Left renal cortex interstitium (tissue), 4 donors: ENCODE measurements around the gene OTX1. TPM values are rescaled to one million over a fixed set of nuclear protein-coding genes. Genes with fewer than 3 reads are reported as not detected.
"Not testable (repeated sequence)": the region's sequence is repeated elsewhere in the genome, so short reads cannot be mapped to it uniquely, and the experiment has no call there.

Experiments
- DNase-seq, 4 donors: peaks; one replicate each; pipeline ENCODE4 v3.0.0-alpha.2; 2013; ENCODE audit warnings: low read depth in 4 of 4, low spot score in 2 of 4, missing footprints in 1 of 4
- polyA plus RNA-seq, 4 donors: library from polyadenylated mRNA; unstranded; fragments of 120-200 nt; gene quantifications; one replicate each; pipeline ENCODE4 v1.2.1, GENCODE V29; 2013; ENCODE audit not compliant: insufficient read length in 4 of 4

The OTX1 gene
- polyA plus RNA-seq, 4 donors: not detected

DNA sequence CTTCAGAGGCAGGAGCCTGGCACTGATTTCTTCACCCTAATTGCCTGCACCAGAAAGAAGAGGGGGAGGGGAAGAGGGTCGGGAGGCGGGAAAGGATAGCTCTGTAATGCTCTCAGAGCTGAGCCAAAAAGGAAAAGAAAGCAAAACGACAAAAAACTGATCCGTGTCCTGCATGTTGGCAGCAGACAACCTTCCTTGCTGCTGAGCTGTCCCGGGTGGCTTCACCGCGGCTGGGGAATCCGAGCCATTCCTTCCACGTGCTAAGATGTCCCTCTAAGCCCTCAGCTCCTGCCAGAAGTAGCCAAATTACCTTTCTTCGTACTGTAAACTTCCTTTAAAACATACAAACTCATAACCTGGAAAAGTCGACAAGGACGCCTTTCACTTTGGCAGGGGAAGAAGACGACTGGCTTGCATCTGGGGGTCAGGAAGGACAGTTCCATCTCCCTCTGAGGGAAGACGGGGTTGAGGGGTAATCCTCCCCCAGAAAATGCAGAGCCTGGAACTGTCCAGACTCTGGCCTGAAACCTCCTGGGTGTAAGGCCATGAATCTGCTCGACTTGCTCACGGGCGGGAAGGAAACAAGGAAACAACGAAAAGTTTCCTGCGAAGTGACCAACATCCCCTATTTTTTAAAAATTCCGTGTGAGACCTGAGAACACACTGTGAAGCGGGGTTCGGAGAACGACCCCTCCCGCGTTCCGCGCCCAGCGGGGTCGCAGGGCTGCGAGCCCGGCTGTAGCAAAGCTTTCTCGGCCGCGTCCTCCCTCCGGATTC, 7.7 kb downstream of the OTX1 start:
- no peak for DNase-seq

DNA sequence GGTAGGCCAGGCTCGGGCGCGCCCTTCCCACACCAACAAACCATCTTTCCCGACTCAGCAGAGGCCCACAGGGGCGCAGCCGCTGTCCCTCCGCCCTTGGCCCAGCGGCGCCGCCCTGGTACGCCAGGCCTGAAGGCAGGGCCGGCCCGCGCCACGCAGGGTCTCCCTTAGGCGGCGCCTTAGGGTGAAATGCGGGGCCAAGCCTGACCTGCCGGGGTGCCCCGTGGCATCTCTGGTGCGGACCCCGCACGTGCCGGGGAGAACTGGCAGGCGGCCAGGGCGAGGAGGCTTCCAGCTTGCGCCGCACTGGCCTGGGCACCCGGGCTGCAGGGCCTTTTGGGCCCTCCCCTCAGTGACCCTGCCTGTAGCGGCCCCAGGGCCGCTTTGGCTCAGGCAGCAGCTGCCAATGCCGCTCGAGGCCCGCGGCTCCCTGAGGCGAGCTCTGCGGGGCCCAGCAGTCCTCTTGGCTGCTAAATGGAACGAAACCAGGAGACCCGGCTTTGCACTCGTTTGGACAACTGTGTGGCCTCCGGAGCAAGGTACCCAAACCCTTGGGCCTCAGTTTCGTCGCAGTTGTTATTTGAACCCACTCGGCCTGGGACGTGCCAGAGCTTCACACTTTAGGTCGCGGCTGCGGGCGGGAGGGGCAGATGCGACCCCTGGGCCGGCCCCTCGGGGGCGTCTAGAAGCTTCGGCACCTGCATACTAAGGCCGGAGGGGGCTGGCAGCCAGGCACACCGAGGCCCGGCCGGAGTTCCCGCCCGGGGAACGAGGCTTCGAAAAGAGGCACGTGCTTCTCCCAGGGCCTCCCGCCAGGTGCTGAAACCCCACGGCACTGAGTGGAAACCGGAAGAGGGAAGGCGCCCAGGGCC, 8.5 kb downstream of the OTX1 start:
- DNase-seq: no peak

DNA sequence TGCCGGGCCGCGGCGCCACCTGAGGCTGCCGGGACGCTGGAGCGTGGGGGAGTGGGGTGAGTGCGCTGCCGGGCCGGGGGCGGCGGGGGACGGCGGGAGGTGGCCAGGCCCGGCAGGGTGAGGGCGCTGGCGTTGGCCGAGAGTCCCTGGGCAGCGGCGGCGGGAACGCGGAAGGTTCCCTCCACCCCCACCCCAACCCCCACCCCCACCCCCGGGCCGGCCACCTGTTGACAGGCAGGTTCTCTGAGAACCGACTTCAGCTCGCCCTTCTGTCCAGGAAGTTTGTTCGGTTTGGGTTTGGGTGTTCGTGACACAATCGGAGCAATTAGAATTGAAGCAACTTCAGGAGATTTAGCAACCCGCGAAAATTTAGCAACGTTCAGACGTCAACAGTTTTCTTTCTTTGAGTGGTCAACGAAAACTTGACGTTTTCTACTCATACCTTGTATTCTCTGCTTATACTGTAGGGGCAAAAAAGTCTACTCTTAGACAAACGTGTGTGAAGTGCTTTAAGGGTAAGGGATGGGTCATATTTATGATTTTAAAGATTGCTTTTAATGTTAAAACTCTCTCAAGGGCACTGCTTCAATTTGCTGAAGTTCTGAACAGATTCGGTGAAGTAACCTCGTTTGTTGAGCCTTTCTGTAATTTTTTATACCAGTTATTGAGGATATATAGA, 9.3 kb downstream of the OTX1 start:
- DNase-seq: no peak

DNA sequence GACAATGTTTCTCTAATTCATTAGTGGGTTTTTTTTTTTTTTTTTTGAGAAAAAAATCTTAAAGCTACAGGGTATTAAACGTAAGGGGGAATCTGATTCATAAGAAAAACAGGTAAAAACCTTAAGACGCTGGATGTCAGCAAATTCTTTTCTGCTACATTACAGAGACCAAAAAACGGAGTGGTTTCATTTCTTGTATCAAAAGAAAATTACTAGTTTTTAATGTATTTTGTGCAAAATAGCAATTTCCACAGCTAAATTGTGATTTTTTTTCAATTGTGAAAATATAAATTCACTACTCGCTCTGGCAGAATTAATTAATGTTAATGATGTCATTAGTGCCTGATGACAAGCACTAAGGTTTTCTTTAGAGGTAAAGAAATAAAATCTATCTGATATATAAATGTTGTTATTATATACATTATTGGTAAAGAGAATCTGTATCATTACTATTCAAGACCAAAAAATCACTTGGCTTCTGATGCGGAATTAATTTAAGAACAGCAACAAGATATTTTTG, 9.9 kb downstream of the OTX1 start:
- no peak for DNase-seq

DNA sequence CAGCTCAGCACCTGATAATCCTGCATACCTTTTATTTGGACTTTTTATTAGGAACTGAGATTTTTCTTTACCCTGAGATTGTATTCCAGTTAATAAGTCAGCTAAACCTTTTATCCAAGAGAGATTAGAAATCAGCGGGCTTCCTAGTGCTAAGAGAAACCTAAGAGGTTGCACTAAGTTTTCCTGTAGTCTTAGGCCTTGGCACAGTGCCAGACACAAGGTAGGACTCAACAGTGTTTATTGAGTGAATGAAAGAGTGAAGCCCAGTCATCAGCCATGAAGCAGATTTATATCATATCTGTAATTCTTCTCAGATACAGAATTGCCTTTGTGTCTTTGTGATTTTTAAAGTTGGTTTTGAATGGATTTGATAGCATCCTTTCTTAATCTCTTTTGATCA, 13.6 kb downstream of the OTX1 start:
- DNase-seq: no peak

DNA sequence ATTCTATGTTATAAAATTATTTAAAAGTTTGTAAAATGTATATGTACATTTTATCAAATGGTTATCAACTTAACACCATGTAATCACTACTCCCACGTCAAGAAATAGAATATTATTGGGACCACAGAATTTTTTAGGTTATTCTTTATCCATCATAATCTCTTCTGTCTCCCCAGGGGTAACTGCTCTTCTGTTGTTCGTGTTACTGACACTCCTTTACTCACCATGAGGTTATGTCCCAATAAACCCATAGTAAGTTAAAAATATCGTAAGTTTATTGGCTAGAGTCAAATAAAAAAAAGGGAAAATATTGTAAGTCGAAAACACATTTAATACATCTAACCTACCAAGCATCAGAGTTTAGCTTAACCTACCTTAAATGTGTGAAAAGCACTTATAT, 14.0 kb downstream of the OTX1 start:
- DNase-seq: no peak

DNA sequence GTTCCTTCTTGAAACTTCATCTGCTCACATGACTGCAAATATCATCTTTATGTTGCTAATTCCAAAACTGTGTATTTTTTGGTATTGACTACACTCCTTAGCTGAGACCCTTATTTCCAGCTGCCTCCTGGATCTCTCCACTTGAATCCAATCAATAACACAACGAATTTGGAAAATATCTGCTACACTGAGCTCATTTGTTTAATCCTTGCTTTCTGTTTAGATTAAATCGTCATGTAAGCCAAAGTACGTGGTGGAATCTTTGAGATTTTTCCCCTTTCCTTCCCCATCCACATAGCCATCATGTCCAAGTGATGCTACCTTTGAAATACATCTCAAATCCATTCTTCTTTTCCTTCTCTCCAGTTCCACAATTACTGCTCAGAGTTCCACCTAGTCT, 15.6 kb downstream of the OTX1 start:
- no peak for DNase-seq

DNA sequence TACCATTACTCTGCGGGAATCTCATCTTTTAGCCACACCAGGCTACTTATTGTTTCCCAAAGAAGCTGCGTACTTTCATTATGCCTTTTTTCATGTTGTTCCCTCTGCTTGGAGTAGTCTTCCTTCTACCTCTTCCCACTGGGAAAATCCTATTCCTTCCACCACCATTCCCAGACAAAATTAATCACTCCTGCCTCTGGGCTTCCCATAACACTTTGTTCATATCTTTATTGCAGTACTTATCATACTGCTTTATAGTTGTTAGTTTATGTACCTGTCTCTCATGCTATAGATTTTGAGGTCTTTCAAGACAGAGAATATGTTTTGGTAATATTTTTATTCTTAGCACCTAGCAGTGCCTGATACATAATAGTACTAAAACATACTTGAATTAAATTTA, 16.2 kb downstream of the OTX1 start:
- no peak for DNase-seq

DNA sequence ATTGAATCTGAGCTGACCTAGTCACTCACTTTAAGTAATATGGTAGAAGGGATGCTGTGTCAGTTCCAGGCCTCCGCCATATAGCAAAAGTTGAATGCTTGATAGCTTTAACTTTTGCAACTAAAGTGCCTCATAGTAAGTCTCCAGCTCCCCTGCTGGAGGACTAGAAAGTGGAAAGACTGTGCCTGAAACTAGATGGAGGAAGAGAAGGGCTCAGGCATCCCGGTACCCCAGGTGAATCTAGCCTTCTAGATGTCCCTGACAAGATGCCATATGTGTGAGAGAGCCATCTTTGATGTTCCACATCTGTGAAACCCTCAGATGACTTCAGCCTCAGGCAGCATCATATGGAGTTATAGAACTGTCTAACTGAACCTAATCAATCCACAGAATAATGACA, 21.0 kb downstream of the OTX1 start:
- no peak for DNase-seq

DNA sequence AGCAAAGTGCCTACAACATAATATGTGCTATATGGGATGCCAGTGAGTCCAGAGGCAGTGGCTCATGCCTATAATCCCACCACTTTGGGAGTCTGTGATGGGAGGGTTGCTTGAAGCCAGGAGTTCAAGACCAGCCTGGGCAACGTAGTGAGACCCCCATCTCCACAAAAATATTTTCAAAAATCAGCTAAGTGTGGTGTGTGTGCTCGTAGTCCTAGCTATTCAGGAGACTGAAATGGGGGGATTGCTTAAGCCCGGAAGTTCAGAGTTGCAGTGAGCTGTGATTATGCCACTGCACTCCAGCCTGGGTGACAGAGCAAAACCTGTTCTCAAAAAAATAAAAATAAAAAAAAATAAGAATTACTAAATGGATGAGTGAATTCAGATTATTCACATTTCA, 23.4 kb downstream of the OTX1 start:
- no peak for DNase-seq

DNA sequence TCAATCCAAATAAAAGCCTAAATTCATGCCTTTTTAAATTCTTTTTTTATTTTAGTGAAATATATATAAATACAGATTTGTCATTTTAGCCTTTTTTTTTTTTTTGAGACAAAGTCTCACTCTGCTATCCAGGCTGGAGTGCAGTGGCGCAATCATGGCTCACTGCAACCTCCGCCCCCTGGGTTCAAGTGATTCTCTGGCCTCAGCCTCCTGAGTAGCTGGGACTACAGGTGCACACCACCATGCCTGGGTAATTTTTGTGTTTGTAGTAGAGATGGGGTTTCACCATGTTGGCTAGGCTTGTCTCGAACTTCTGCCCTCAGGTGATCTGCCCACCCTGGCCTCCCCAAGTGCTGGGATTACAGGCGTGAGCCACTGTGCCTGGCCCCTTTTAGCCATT, 23.8 kb downstream of the OTX1 start:
- DNase-seq: not testable (repeated sequence)

DNA sequence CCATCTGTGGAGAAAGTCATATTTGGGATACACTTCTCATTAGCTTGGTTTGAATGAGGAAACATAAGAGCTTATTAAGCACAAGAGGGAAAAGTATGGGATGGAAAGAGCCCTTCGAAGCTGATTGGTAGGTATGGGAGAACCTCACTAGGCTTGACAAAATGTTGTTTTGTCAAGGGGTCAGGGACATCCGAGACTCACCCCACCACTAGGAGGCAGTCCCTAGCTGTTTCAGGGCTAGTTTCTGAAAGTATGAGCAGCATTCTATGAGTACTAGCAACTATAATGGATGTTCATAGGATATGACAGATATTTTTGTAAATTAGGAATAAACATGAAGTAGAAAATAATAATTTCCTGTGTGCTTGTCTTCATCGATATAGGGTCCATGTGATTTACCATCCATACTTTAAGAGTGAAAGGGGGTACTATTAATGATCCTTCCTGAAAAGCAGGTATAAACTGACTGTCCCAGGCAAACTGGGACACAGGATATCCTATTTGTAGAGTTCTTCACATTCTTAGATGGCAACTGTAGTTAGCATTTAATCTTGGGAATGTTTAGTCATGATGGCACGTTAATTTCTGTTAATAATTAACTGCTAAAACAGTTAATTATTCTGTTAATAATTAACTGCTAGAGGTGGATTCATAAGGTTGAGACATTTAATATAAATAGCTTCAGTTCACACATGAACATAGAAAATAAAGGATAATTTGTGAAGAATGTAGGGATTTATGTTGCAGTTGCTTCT, 28.4 kb downstream of the OTX1 start:
- DNase-seq: no peak

DNA sequence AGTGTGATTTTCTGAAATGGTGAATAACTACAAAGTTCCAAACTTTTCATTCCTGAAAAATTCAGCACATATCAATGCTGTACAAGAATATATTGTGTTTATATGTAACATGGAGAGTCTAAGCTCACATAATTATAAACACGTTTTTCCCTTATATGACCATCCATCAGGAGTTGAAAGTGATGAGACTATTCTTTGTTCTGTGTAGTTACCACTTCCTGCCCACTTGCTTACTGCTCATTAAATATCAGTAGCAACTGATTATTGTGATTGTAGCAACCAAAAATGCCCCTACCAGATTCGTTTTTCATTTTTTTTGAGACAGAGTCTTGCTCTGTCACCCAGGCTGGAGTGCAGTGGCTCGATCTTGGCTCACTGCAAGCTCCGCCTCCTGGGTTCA, 30.8 kb downstream of the OTX1 start:
- no peak for DNase-seq

DNA sequence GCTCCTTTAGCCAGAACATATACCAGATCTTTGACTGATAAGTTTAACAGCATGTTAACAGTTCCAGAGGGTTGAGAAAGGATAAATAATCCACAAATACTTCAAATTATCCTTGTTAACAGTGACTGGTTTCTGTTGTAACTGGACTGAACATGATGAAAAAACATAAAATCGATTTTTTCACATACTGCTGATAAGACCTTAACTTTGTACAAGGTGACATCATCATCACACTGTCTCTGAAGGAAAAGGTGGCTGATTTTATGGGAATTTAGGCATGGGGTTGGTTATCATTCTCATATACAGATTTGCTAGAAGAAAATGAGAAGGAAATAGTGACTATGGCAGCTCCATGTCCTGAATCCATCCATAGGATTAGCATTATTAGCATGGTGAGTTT, 36.1 kb downstream of the OTX1 start:
- no peak for DNase-seq

DNA sequence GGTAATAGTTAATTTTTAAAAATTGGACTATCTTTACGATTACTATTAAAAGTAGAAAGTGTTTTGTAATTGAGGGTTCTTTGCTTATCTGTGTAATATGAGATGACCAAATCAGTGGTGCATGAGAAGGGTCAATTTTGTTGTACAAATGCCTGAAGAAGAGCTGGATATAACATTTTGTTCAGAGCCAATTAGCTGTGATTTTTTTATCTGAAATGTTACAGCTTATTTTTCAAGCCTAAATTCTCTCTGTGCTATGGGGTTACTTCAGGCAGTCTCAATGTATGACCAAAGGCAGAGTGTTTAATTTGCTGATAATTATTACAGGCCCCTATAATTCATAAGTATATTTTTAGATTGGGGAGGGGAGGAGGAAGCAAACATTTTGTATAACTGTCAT, 41.8 kb downstream of the OTX1 start:
- DNase-seq: no peak

DNA sequence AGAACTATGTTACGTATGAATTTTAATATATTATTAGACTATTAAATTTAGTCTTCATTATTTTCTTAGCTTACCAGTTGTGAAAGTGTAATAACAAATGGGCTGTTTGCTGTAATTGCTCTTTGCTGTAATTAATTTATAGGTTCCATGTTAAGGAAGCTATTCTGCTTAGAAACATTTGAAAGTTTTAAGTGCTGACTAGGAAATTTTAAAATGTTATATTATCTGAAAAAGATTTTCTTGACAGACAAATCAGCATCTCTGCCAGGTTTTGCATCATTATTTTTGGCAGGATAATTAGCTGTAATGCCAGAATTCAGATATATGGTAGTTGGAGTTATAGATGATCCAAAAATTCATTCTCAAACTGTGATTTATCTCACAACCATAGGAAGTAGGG, 42.2 kb downstream of the OTX1 start:
- DNase-seq: no peak

DNA sequence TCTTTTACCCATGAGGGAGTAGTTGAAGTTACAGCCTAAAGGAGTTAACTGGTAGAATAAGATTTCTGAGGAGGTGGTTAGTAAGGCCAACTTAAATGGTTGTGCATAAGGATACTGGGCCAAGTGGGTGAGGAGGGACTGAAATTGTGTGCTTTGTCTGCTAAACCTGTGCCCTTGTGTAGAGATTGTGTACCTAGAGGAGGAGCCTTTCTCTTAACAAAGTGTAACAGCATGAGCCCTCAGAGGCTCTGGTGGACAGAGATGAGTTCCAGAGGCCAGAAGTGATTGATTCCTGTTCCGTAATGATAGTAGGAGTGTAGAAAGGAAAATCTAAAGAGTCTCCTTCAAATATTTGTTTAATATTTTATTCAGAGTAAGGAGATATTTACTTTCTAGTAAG, 42.9 kb downstream of the OTX1 start:
- DNase-seq: no peak

DNA sequence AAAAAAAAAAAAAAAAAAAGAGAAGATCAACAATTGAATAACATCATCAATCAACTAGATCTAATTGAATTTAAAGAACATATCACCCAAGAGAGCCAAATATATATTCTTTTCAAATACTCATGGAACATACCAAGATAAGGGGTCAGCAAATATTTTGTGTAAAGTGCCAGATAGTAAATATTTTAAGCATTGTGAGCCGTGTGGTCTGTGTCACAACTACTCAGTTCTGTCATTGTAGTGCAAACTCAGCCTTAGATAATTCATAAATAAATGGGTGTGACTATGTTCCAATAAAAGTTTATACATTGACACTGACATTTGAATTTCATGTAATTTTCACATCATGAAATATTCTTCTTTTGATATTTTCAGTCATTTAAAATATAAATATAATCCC, 45.9 kb downstream of the OTX1 start:
- no peak for DNase-seq

DNA sequence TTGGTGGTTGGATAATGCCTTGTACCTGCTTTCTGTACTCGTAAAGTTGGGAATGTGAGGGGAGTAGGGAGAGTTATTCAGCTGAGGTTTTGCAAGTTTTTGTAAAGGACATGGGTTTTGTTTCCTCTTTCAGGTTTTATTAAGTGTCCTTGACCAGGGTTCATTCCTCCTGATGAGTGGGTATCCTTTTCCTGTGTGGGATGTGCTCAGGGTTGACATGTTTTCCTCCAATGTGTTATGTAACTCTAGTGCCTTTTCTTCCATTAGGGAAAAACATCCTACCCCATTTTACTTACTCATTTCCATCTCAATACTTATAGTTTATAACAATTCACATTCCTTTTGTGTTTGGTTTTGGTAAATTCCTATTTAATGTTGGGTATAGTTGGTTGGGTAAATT, 48.4 kb downstream of the OTX1 start:
- DNase-seq: no peak

DNA sequence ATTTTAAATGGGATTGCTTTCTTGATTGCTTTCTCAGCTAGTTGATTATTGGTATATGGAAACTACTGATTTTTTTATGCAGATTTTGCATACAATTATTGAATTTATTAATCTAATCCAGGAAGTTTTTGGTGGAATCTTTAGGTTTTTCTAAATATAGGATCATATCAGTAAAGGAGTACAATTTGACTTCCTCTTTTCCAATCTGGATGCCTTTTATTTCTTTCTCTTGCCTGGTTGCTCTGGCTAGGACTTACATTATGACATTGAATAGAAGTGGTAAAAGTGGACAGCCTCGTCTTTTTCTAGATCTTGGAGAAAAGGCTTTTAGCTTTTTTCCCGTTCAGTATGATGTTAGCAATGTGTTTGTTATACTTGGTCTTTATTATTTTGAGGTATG, 51.3 kb downstream of the OTX1 start:
- DNase-seq: no peak

DNA sequence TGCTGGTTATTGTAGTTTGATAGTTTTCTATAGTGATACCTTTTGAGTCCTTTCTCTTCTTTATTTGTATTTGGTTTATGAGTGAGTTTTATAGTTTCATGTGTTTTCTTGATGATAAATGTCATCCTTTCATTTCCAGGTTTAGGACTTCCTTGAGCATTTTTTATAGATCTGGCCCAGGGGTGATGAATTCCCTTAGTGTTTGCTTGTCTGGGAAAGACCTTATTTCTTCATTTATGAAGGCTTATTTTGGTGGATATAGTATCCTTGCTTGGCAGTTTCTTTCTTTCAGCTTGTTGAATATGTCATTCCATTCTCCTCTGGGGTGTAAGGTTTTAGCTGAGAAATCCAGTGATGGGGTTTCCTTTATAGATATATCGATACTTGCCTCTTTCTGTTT, 53.9 kb downstream of the OTX1 start:
- DNase-seq: no peak
